ENCODE data around the gene TRAF3IP1. TPM values are rescaled to one million over a fixed set of nuclear protein-coding genes. Genes with fewer than 3 reads are reported as not detected.

TRAF3IP1 gene
- total RNA-seq, 1 donor from 2014 or later: 15.1 TPM

- no peak overlapping the region for H3K27ac Mint-ChIP-seq (ENCODE audit: unreplicated experiment)
- TF ChIP-seq CTCF (IDR thresholded peaks at IDR 0.05): no peak
Observed at GRCh38 chr2:238446371-238446770, 126.1 kb downstream of the TRAF3IP1 start.

GRCh38 chr2:238448031-238448955 lies 128.0 kb downstream of the TRAF3IP1 start:
- no peak for TF ChIP-seq CTCF (IDR thresholded peaks at IDR 0.05)
- no peak overlapping the region for H3K4me3 Mint-ChIP-seq (ENCODE audit: unreplicated experiment)
- peaks cover 7% of the 10 kb centered on the region for H3K4me1 Mint-ChIP-seq (ENCODE audit: low read depth)
- peaks cover 62% of the 10 kb centered on the region for H3K36me3 Mint-ChIP-seq (ENCODE audit: low read depth)
- no peaks in the 10 kb centered on the region for H3K27me3 Mint-ChIP-seq (ENCODE audit: low read depth)
- DNase-seq (ENCODE audit: low spot score): no peak
- no peak overlapping the region for H3K27ac Mint-ChIP-seq (ENCODE audit: unreplicated experiment)
- H3K9me3 Mint-ChIP-seq (ENCODE audit: low read depth): no peaks in the 10 kb centered on the region

More at GRCh38 chr2:238446371-238446770, 126.1 kb downstream of the TRAF3IP1 start:
- Mint-ChIP-seq H3K9me3 (ENCODE audit: low read depth) (no peaks in the 10 kb centered on the region), H3K4me3 (ENCODE audit: unreplicated experiment) (no peak overlapping the region), H3K27me3 (ENCODE audit: low read depth) (no peaks in the 10 kb centered on the region), H3K36me3 (ENCODE audit: low read depth) (peaks cover 52% of the 10 kb centered on the region), H3K4me1 (ENCODE audit: low read depth) (peaks cover 21% of the 10 kb centered on the region)
- DNase-seq (ENCODE audit: low spot score): no peak

GRCh38 chr2:238449241-238449640 lies 128.9 kb downstream of the TRAF3IP1 start:
- no peak for DNase-seq (ENCODE audit: low spot score)
- no peak for TF ChIP-seq CTCF (IDR thresholded peaks at IDR 0.05)
- Mint-ChIP-seq H3K27me3 (ENCODE audit: low read depth) (no peaks in the 10 kb centered on the region), H3K36me3 (ENCODE audit: low read depth) (peaks cover 62% of the 10 kb centered on the region), H3K9me3 (ENCODE audit: low read depth) (no peaks in the 10 kb centered on the region), H3K27ac (ENCODE audit: unreplicated experiment) (no peak overlapping the region), H3K4me3 (ENCODE audit: unreplicated experiment) (no peak overlapping the region), H3K4me1 (ENCODE audit: low read depth) (peaks cover 7% of the 10 kb centered on the region)

GRCh38 chr2:238449909-238450417 lies 129.6 kb downstream of the TRAF3IP1 start:
- DNase-seq (ENCODE audit: low spot score): no peak
- H3K4me3 Mint-ChIP-seq (ENCODE audit: unreplicated experiment): no peak overlapping the region
- no peaks in the 10 kb centered on the region for H3K27me3 Mint-ChIP-seq (ENCODE audit: low read depth)
- H3K36me3 Mint-ChIP-seq (ENCODE audit: low read depth): peaks cover 56% of the 10 kb centered on the region
- TF ChIP-seq CTCF (IDR thresholded peaks at IDR 0.05): no peak
- no peak overlapping the region for H3K27ac Mint-ChIP-seq (ENCODE audit: unreplicated experiment)
- peaks cover 7% of the 10 kb centered on the region for H3K4me1 Mint-ChIP-seq (ENCODE audit: low read depth)
- H3K9me3 Mint-ChIP-seq (ENCODE audit: low read depth): no peaks in the 10 kb centered on the region

DNA sequence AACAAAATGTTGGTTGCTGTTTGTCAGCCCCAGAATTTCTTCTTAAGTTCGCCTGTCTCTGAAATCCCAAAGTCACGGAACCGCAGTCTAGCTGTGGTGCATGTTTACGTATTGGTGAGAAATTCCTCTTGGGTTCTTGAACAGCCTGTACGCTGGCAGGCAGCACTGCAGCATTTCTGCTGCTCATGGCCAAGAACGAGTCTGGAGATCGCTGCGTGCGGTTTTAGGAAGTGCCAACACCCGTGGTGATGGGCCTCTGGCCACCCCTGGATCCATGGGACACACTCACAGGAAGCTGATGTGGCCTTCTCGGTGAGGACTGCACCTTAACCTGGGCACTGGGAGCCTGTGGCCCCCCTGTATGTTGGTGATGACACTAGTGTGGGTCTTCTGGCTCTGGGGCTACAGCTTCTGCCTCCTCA lies 130.1 kb downstream of the TRAF3IP1 start:
- H3K9me3 Mint-ChIP-seq (ENCODE audit: low read depth): peaks cover 3% of the 10 kb centered on the region
- H3K36me3 Mint-ChIP-seq (ENCODE audit: low read depth): peaks cover 54% of the 10 kb centered on the region
- H3K4me1 Mint-ChIP-seq (ENCODE audit: low read depth): peaks cover 7% of the 10 kb centered on the region
- DNase-seq (ENCODE audit: low spot score): no peak
- H3K27ac Mint-ChIP-seq (ENCODE audit: unreplicated experiment): no peak overlapping the region
- H3K27me3 Mint-ChIP-seq (ENCODE audit: low read depth): no peaks in the 10 kb centered on the region
- TF ChIP-seq CTCF (IDR thresholded peaks at IDR 0.05): no peak
- H3K4me3 Mint-ChIP-seq (ENCODE audit: unreplicated experiment): no peak overlapping the region

Other genes with a start within 250 kb of the TRAF3IP1 start
- 0.07 to 0.17 TPM (median 0.15 TPM) in 3 replicates for gene ESPNL, start 220.2 kb upstream of the TRAF3IP1 start, total RNA-seq
- 12.2 to 25.6 TPM (median 24.4 TPM) in 3 replicates for gene KLHL30, start 181.8 kb upstream of the TRAF3IP1 start, total RNA-seq
- 1.8 to 10.3 TPM (median 9.4 TPM) in 3 replicates for gene ERFE, start 161.5 kb upstream of the TRAF3IP1 start, total RNA-seq
- gene ILKAP, start 116.8 kb upstream of the TRAF3IP1 start, total RNA-seq: 24.9 to 36.7 TPM (median 29.7 TPM) in 3 replicates
- 16.2 to 33.3 TPM (median 16.5 TPM) in 3 replicates for gene HES6, start 80.5 kb upstream of the TRAF3IP1 start, total RNA-seq
- gene PER2, start 31.9 kb upstream of the TRAF3IP1 start, total RNA-seq: 2.7 to 3.3 TPM (median 2.9 TPM) in 3 replicates
- gene ASB1, start 106.4 kb downstream of the TRAF3IP1 start, total RNA-seq: 31.0 to 37.9 TPM (median 34.5 TPM) in 3 replicates